Measurements from ENCODE around the gene KCNN1. TPM values are rescaled to one million over a fixed set of nuclear protein-coding genes. Genes with fewer than 3 reads are reported as not detected.
"Not testable (repeated sequence)": the region's sequence is repeated elsewhere in the genome, so short reads cannot be mapped to it uniquely, and the experiment has no call there.

Gene KCNN1
- under 0.01 TPM in 1 of 2 replicates, not detected in the other for total RNA-seq

GRCh38 chr19:17966550-17967256 is at the start of gene KCNN1:
TSS of gene KCNN1 (plus strand) at chr19:17967107. CDS start at chr19:17973889, 6,782 bp downstream.
- Histone ChIP-seq H3K4me1 (ENCODE audit: insufficient read depth, low read length) (no peaks in the 10 kb centered on the region), H3K4me2 (ENCODE audit: insufficient read depth, low read length) (no peak within 1 kb of the TSS), H3K4me3 (ENCODE audit: insufficient read depth, low read length) (no peak within 1 kb of the TSS), H3K27me3 (ENCODE audit: insufficient read depth, low read length) (peaks cover 40% of the 10 kb centered on the region), H4K20me1 (ENCODE audit: insufficient read depth, low read length) (no peaks in the 10 kb centered on the region), H2AFZ (ENCODE audit: low read length) (no peak within 1 kb of the TSS), H3K9me3 (ENCODE audit: low read depth, low read length) (no peaks in the 10 kb centered on the region), H3K36me3 (ENCODE audit: insufficient read depth, low read length) (no peaks in the 10 kb centered on the region), H3K79me2 (ENCODE audit: insufficient read depth, low read length) (no peaks in the 10 kb centered on the region), H3K27ac (ENCODE audit: low read depth, low read length) (no peak within 1 kb of the TSS)
- TF ChIP-seq CTCF (IDR thresholded peaks at IDR 0.05; ENCODE audit: extremely low read depth, low read depth, low read length) = no peak
- peak; percentile 93 for DNase-seq (ENCODE audit: insufficient read length, low spot score, missing footprints)

- H4K20me1 ChIP-seq (ENCODE audit: insufficient read depth, low read length); H3K27ac ChIP-seq (ENCODE audit: low read depth, low read length); H2AFZ ChIP-seq (ENCODE audit: low read length); H3K79me2 ChIP-seq (ENCODE audit: insufficient read depth, low read length); H3K4me2 ChIP-seq (ENCODE audit: insufficient read depth, low read length); H3K4me1 ChIP-seq (ENCODE audit: insufficient read depth, low read length); H3K36me3 ChIP-seq (ENCODE audit: insufficient read depth, low read length); H3K9me3 ChIP-seq (ENCODE audit: low read depth, low read length); H3K27me3 ChIP-seq (ENCODE audit: insufficient read depth, low read length); H3K4me3 ChIP-seq (ENCODE audit: insufficient read depth, low read length); DNase-seq (ENCODE audit: insufficient read length, low spot score, missing footprints): not testable (repeated sequence)
Measured at GRCh38 chr19:17918151-17918550, 48.8 kb upstream of the KCNN1 start.

DNA sequence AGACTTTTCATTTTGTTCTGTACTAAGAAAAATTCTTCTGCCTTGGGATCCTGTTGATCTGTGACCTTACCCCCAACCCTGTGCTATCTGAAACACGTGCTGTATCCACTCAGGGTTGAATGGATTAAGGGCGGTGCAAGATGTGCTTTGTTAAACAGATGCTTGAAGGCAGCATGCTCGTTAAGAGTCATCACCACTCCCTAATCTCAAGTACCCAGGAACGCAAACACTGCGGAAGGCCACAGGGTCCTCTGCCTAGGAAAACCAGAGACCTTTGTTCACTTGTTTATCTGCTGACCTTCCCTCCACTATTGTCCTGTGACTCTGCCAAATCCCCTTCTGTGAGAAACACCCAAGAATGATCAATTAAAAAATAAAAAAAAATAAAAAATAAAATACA is 47.8 kb upstream of the KCNN1 start:
- H3K9me3 ChIP-seq (ENCODE audit: low read depth, low read length); H3K27me3 ChIP-seq (ENCODE audit: insufficient read depth, low read length); H3K36me3 ChIP-seq (ENCODE audit: insufficient read depth, low read length): not testable (repeated sequence)

GRCh38 chr19:17920527-17920926 is 46.4 kb upstream of the KCNN1 start:
- Histone ChIP-seq H3K9me3 (ENCODE audit: low read depth, low read length) (no peaks in the 10 kb centered on the region), H3K4me2 (ENCODE audit: insufficient read depth, low read length) (no peak overlapping the region), H3K79me2 (ENCODE audit: insufficient read depth, low read length) (no peaks in the 10 kb centered on the region), H3K4me1 (ENCODE audit: insufficient read depth, low read length) (no peaks in the 10 kb centered on the region), H3K36me3 (ENCODE audit: insufficient read depth, low read length) (no peaks in the 10 kb centered on the region), H3K27me3 (ENCODE audit: insufficient read depth, low read length) (no peaks in the 10 kb centered on the region), H2AFZ (ENCODE audit: low read length) (no peak overlapping the region), H3K4me3 (ENCODE audit: insufficient read depth, low read length) (no peak overlapping the region), H4K20me1 (ENCODE audit: insufficient read depth, low read length) (no peaks in the 10 kb centered on the region), H3K27ac (ENCODE audit: low read depth, low read length) (no peak overlapping the region)
- TF ChIP-seq CTCF (IDR thresholded peaks at IDR 0.05; ENCODE audit: extremely low read depth, low read depth, low read length) = no peak
- DNase-seq (ENCODE audit: insufficient read length, low spot score, missing footprints) = no peak

More for the DNA sequence above, 47.8 kb upstream of the KCNN1 start:
- DNase-seq (ENCODE audit: insufficient read length, low spot score, missing footprints); H3K27ac ChIP-seq (ENCODE audit: low read depth, low read length); H3K79me2 ChIP-seq (ENCODE audit: insufficient read depth, low read length); H3K4me3 ChIP-seq (ENCODE audit: insufficient read depth, low read length); H3K4me1 ChIP-seq (ENCODE audit: insufficient read depth, low read length); H4K20me1 ChIP-seq (ENCODE audit: insufficient read depth, low read length); H3K4me2 ChIP-seq (ENCODE audit: insufficient read depth, low read length); H2AFZ ChIP-seq (ENCODE audit: low read length): not testable (repeated sequence)

DNA sequence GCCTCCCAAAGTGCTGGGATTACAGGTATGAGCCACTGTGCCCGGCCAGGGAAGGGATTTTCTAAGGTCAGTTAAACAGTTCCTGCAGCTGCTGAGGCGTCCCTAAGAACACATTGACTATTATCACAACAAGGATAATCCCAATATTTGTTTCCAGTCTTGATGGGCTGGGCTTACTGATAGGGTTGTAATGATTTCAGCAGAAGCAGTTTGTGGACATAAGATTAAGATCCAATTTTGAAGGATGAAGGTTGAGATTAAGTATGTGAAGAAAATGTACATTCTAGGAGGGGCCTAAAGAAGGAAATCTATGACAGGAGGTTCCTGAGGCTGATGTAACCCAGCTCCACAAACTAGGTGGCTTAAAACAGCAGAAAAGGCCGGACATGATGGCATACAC is 44.8 kb upstream of the KCNN1 start:
- Histone ChIP-seq H3K9me3 (ENCODE audit: low read depth, low read length) (no peaks in the 10 kb centered on the region), H3K27me3 (ENCODE audit: insufficient read depth, low read length) (no peaks in the 10 kb centered on the region), H3K4me3 (ENCODE audit: insufficient read depth, low read length) (no peak overlapping the region), H3K4me1 (ENCODE audit: insufficient read depth, low read length) (no peaks in the 10 kb centered on the region), H3K79me2 (ENCODE audit: insufficient read depth, low read length) (no peaks in the 10 kb centered on the region), H2AFZ (ENCODE audit: low read length) (no peak overlapping the region), H4K20me1 (ENCODE audit: insufficient read depth, low read length) (no peaks in the 10 kb centered on the region), H3K36me3 (ENCODE audit: insufficient read depth, low read length) (no peaks in the 10 kb centered on the region), H3K4me2 (ENCODE audit: insufficient read depth, low read length) (no peak overlapping the region), H3K27ac (ENCODE audit: low read depth, low read length) (no peak overlapping the region)
- no peak for TF ChIP-seq CTCF (IDR thresholded peaks at IDR 0.05; ENCODE audit: extremely low read depth, low read depth, low read length)
- DNase-seq (ENCODE audit: insufficient read length, low spot score, missing footprints) = peak; percentile 23
